ENCODE data around the gene CHRM1. TPM values are rescaled to one million over a fixed set of nuclear protein-coding genes. Genes with fewer than 3 reads are reported as not detected.

Gene CHRM1
- total RNA-seq, 1 experiment from 2014 or later = 0.41 TPM

DNA sequence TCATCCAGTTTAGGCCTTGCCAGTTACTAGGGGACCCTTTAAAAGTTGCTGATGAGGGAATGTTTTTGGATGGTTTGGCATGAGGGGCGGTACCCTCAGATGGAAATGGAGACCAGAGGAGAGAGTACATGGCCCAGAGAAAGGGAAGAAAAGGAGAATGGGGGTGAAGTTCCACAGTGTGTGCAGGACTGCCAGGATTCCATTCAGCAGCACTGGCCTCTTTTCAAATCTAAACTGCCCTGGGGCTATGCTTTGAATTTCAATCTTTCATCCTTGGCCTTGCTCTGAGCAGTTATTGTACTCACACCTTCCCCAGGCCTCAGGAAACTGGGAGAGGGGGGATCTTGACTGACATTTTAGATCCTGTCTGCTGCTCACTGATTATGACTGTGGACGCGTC lies 37.5 kb downstream of the CHRM1 start:
- Histone ChIP-seq H3K36me3 (ENCODE audit: insufficient read depth, low read length, poor library complexity, severe bottlenecking) (peaks cover 71% of the 10 kb centered on the region), H3K27ac (ENCODE audit: low read depth, low read length, poor library complexity, severe bottlenecking) (peak overlapping the region; percentile 98), H3K27me3 (replicated peaks; ENCODE audit: insufficient read depth, low read depth, low read length, poor library complexity) (no peaks in the 10 kb centered on the region), H3K9me3 (ENCODE audit: low read depth, low read length, poor library complexity, severe bottlenecking) (no peaks in the 10 kb centered on the region), H3K4me1 (ENCODE audit: insufficient read depth, low read length, poor library complexity, severe bottlenecking) (peaks cover 59% of the 10 kb centered on the region), H3K4me3 (ENCODE audit: low read depth, low read length, poor library complexity, severe bottlenecking) (peak overlapping the region; percentile 72)
- intact Hi-C loops (cut with micrococcal nuclease; ENCODE audit: unreplicated experiment) = loop anchor here (5.0 kb wide), 1 partner anchor 96 kb away; the partner anchor contains the start of gene TMEM179B
- TF ChIP-seq CTCF (conservative IDR thresholded peaks at IDR 0.05; ENCODE audit: low read depth, low read length) = no peak
- TF ChIP-seq EZH2 (IDR thresholded peaks at IDR 0.05; ENCODE audit: borderline replicate concordance, low read depth, low read length, poor library complexity, severe bottlenecking) = no peak
- ChIA-PET POLR2A (ENCODE audit: low non-redundant PET) (interaction anchor here (0.5 kb wide), 1 partner anchor 210 kb away, joined by 4 read pairs; no protein-coding TSS in a partner anchor), CTCF (interaction anchor here (0.5 to 1.3 kb wide), 4 partner anchors 18 to 138 kb away, joined by 3 to 7 read pairs (median 6); no protein-coding TSS in a partner anchor)
- no TSS peak for BruUV-seq (replicated peaks)
- no peak for DNase-seq (ENCODE audit: low spot score)

DNA sequence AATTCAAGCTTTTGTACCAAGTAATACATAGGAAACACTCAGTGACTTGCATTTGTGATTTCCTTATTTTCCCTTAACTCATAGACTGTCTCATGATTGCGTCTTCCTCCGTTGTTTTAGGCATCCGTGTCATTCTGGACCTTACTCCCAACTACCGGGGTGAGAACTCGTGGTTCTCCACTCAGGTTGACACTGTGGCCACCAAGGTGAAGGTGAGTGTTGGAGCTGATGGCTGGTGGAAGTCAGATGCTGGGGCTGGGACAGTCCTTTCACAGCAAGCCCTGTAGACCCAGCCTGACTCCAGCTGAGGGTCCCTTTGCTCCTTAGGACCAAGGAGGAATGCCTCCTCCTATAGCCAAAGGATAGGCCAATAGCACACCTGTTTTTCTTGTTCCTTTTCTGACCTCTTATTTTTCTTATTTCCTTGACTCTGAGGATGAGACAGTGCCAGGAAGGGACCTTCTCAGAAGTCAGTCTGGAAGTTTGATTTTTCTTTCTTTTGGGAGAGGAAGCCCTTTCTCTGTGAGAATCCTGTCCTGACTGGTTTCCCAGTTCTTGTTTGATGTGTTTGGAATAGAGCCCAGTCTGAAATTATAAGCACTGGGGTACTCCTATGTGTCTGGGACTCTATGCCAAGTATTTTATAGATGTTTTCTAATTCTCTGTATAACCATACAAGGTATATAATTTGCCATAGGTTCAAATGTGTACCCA lies 38.2 kb downstream of the CHRM1 start:
- no TSS peak for BruUV-seq (replicated peaks)
- no peaks in the 10 kb centered on the region for H3K9me3 ChIP-seq (ENCODE audit: low read depth, low read length, poor library complexity, severe bottlenecking)
- intact Hi-C loops (cut with micrococcal nuclease; ENCODE audit: unreplicated experiment) = loop anchor here (5.0 kb wide), 1 partner anchor 96 kb away; the partner anchor contains the start of gene TMEM179B
- TF ChIP-seq CTCF (conservative IDR thresholded peaks at IDR 0.05; ENCODE audit: low read depth, low read length) (no peak), EZH2 (IDR thresholded peaks at IDR 0.05; ENCODE audit: borderline replicate concordance, low read depth, low read length, poor library complexity, severe bottlenecking) (no peak)
- DNase-seq (ENCODE audit: low spot score) = no peak
- ChIA-PET CTCF (interaction anchor here (0.5 to 1.2 kb wide), 2 partner anchors 23 to 42 kb away, joined by 3 to 11 read pairs; no protein-coding TSS in a partner anchor), POLR2A (ENCODE audit: low non-redundant PET) (interaction anchor here (0.7 kb wide), 1 partner anchor 181 kb away, joined by 6 read pairs; no protein-coding TSS in a partner anchor)
- peaks cover 59% of the 10 kb centered on the region for H3K4me1 ChIP-seq (ENCODE audit: insufficient read depth, low read length, poor library complexity, severe bottlenecking)
- no peaks in the 10 kb centered on the region for H3K27me3 ChIP-seq (replicated peaks; ENCODE audit: insufficient read depth, low read depth, low read length, poor library complexity)
- peaks cover 64% of the 10 kb centered on the region for H3K36me3 ChIP-seq (ENCODE audit: insufficient read depth, low read length, poor library complexity, severe bottlenecking)
- peak overlapping the region; percentile 98 for H3K27ac ChIP-seq (ENCODE audit: low read depth, low read length, poor library complexity, severe bottlenecking)
- peak overlapping the region; percentile 72 for H3K4me3 ChIP-seq (ENCODE audit: low read depth, low read length, poor library complexity, severe bottlenecking)

DNA sequence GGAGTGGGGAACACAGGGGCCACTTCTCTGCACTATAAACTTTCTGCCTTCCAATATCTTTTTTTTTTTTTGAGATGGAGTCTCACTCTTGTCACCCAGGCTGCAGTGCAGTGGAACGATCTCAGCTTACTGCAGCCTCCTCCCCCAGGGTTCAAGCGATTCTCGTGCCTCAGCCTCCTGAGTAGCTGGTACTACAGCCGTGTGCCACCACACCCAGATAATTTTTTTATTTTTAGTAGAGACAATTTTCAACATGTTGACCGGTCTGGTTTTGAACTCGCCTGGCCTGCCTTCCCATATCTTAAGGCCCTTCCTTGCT lies 38.8 kb downstream of the CHRM1 start:
- Histone ChIP-seq H3K27ac (ENCODE audit: low read depth, low read length, poor library complexity, severe bottlenecking) (peak overlapping the region; percentile 98), H3K36me3 (ENCODE audit: insufficient read depth, low read length, poor library complexity, severe bottlenecking) (peaks cover 62% of the 10 kb centered on the region), H3K4me3 (ENCODE audit: low read depth, low read length, poor library complexity, severe bottlenecking) (peak overlapping the region; percentile 72), H3K9me3 (ENCODE audit: low read depth, low read length, poor library complexity, severe bottlenecking) (no peaks in the 10 kb centered on the region), H3K4me1 (ENCODE audit: insufficient read depth, low read length, poor library complexity, severe bottlenecking) (peaks cover 59% of the 10 kb centered on the region), H3K27me3 (replicated peaks; ENCODE audit: insufficient read depth, low read depth, low read length, poor library complexity) (no peaks in the 10 kb centered on the region)
- intact Hi-C loops (cut with micrococcal nuclease; ENCODE audit: unreplicated experiment) = loop anchor here (5.0 kb wide), 1 partner anchor 95 kb away; the partner anchor contains the start of gene TMEM179B
- BruUV-seq (replicated peaks) = no TSS peak
- POLR2A ChIA-PET (ENCODE audit: low non-redundant PET) = interaction anchor here (0.7 to 1.4 kb wide), 2 partner anchors 30 to 182 kb away, joined by 6 to 9 read pairs; no protein-coding TSS in a partner anchor
- TF ChIP-seq CTCF (conservative IDR thresholded peaks at IDR 0.05; ENCODE audit: low read depth, low read length) (no peak), EZH2 (IDR thresholded peaks at IDR 0.05; ENCODE audit: borderline replicate concordance, low read depth, low read length, poor library complexity, severe bottlenecking) (no peak)
- DNase-seq (ENCODE audit: low spot score) = no peak
- CTCF ChIA-PET = interaction anchor here (0.7 to 1.2 kb wide), 2 partner anchors 24 to 41 kb away, joined by 4 to 11 read pairs; no protein-coding TSS in a partner anchor
